Sigmoid colon (tissue), 7 donors: Measurements from ENCODE around the gene HSD3B1. TPM values are rescaled to one million over a fixed set of nuclear protein-coding genes. Genes with fewer than 3 reads are reported as not detected.

Experiments used
- DNase-seq: peaks from one replicate; pipeline ENCODE4 v3.0.0-alpha.2; 2019
- H3K27ac ChIP-seq, 4 donors: fragments of 200-600 bp; sonication (generic); one replicate each; pipeline ENCODE4 v1.5.1; 2016 to 2019; ENCODE audit warnings: mild to moderate bottlenecking in 1 of 4
- H3K27me3 ChIP-seq, 3 donors: fragments of 200-600 bp; sonication (generic); one replicate each; pipeline ENCODE4 v1.5.1; 2019; ENCODE audit warnings: mild to moderate bottlenecking in 1 of 3
- H3K36me3 ChIP-seq, 4 donors: fragments of 200-600 bp; sonication (generic); one replicate each; pipeline ENCODE4 v1.5.1; 2016 to 2019
- H3K4me1 ChIP-seq, 4 donors: fragments of 200-600 bp; sonication (generic); one replicate each; pipeline ENCODE4 v1.5.1; 2017 to 2019
- H3K4me3 ChIP-seq, 4 donors: fragments of 200-600 bp; sonication (generic); one replicate each; pipeline ENCODE4 v1.5.1; 2017 to 2019; ENCODE audit warnings: mild to moderate bottlenecking in 2 of 4, moderate library complexity in 1 of 4
- H3K9me3 ChIP-seq, 4 donors: fragments of 200-600 bp in 3 of 4; sonication (generic) in 3 of 4; one replicate each; pipeline versions ENCODE4 v1.5.1 to v1.6.1; 2013 to 2019
- EP300 ChIP-seq, 4 donors: sonication (generic); formaldehyde crosslinking; IDR thresholded peaks; one replicate each; pipeline ENCODE4 v1.6.1; 2017; ENCODE audit warnings: antibody characterized with exemption in 4 of 4
- POLR2A ChIP-seq, 2 donors: fragments of 450-650 bp; IDR thresholded peaks; one replicate each; pipeline ENCODE4 v1.6.1; 2016; ENCODE audit warnings: antibody characterized with exemption in 2 of 2, mild to moderate bottlenecking in 2 of 2, moderate library complexity in 2 of 2
- POLR2AphosphoS5 ChIP-seq, 4 donors: sonication (generic); formaldehyde crosslinking; IDR thresholded peaks; one replicate each; pipeline ENCODE4 v1.6.1; 2017; ENCODE audit warnings: antibody characterized with exemption in 4 of 4
- WGBS, 2 donors: extraction: QIAGEN DNeasy Blood & Tissue Kit; methylation state at CpG; one replicate each; pipeline ENCODE4 v1.1.7; 2013; 5-methylcytosine and 5-hydroxymethylcytosine counted together
- intact Hi-C: fragments of 100-400 bp; cut with DNase I; formaldehyde crosslinking; loops from one replicate; pipeline ENCODE4 v1.15.1; 2023
- polyA plus RNA-seq, 3 donors: library from polyadenylated mRNA; stranded (reverse); fragments of 200-250 nt; gene quantifications; one replicate each; pipeline ENCODE4 v1.2.3, GENCODE V29; 2013
- total RNA-seq, 4 donors: library from RNA; depleted of rRNA; stranded (reverse); fragments of >200 nt; gene quantifications; one replicate each; pipeline ENCODE4 v1.1.0, GENCODE V29; 2016
- TF ChIP-seq, protein P1 (sequence below), 4 experiments: fragments of 450-650 bp in 3 of 4; fragments of 200-600 bp in 1 of 4; IDR thresholded peaks; one replicate each; pipeline ENCODE4 v1.5.1; 2016 to 2019; ENCODE audit warnings: antibody characterized with exemption in 4 of 4, mild to moderate bottlenecking in 3 of 4, moderate library complexity in 2 of 4
- donor health status: healthy with polysubstance abuse.
- donor health status: Bipolar disorder and iron deficiency.
- donor health status: healthy.

HSD3B1 gene
- total and polyA plus RNA-seq, 7 donors, result 0.06 TPM; not detected in 6

DNA sequence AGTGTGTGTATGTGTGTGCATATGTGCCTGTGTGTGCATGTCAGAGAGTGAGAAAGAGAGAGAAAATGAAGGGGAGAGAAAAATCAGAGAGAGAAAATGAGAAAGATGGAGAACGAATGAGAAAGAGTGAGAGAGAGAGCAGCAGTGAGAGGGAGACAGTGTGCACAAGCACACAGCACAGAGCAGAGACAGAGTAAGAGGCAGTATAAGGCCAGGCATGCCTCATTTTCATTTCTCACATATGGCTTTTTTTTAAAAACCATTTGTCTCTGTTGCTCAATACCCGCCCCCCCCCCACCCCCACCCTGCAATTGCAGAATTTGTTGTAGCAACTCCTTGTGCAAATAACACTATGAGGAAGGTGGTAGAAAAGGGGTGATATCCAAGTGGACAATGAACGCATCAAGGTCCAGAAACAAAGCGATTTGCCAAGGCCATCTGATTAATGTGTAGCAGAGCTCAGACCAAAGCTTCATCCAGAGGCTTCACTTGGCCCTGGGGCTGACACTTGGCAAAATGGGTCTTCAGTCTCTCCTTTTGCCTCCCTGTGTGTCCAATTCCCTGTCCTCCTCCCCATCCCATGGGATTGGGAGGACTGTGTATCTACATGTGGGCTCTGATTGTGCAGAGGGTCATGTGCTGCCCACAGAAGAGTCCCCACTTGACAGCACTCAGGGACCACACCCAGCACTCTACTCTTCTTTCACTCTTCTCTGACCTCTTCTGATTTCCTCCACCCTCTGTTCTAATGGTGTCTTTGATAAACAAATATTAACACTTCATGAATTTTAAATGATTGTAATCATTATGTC lies 38.9 kb upstream of the HSD3B1 start:
- intact Hi-C loops, result no loop called here
- Histone ChIP-seq H3K27ac (no peak overlapping the region), H3K4me1 (no peaks in the 10 kb centered on the region), H3K4me3 (no peak overlapping the region), H3K27me3 (no peaks in the 10 kb centered on the region), H3K9me3 (no peaks in the 10 kb centered on the region), H3K36me3 (no peaks in the 10 kb centered on the region)
- no peak for DNase-seq
- TF ChIP-seq, protein P1, sequence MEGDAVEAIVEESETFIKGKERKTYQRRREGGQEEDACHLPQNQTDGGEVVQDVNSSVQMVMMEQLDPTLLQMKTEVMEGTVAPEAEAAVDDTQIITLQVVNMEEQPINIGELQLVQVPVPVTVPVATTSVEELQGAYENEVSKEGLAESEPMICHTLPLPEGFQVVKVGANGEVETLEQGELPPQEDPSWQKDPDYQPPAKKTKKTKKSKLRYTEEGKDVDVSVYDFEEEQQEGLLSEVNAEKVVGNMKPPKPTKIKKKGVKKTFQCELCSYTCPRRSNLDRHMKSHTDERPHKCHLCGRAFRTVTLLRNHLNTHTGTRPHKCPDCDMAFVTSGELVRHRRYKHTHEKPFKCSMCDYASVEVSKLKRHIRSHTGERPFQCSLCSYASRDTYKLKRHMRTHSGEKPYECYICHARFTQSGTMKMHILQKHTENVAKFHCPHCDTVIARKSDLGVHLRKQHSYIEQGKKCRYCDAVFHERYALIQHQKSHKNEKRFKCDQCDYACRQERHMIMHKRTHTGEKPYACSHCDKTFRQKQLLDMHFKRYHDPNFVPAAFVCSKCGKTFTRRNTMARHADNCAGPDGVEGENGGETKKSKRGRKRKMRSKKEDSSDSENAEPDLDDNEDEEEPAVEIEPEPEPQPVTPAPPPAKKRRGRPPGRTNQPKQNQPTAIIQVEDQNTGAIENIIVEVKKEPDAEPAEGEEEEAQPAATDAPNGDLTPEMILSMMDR (IDR thresholded peaks at IDR 0.05), result no peak
- TF ChIP-seq POLR2AphosphoS5 (IDR thresholded peaks at IDR 0.05) (no peak), POLR2A (IDR thresholded peaks at IDR 0.05) (no peak), EP300 (IDR thresholded peaks at IDR 0.05) (no peak)
- 7 to 47% methylated on average over 4 of the region's 4 CpGs for WGBS, 2 donors

DNA sequence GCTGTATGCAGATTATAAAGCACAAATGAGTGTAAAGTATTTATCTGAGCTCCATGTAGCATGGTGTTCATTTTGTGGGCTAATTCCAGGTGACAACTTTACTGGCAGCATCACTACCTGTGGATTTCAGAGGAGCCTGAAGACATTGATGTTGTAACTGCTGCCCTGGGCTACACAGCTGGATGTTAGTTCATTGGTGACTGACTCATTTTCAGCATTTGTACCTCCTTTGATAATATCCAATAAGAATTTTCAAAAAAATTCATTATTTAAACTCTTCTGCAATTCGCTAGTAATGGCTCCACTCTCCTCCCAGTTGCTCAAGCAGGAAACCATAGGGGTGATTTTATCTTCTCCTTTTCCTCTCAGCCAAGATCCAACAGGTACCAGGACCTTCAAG lies 37.3 kb upstream of the HSD3B1 start:
- intact Hi-C loops, result no loop called here
- WGBS, 2 donors, result 83 to 90% methylated on average over 1 of the region's 1 CpG
- Histone ChIP-seq H3K27ac (no peak overlapping the region), H3K9me3 (no peaks in the 10 kb centered on the region), H3K4me3 (no peak overlapping the region), H3K36me3 (no peaks in the 10 kb centered on the region), H3K4me1 (no peaks in the 10 kb centered on the region), H3K27me3 (no peaks in the 10 kb centered on the region)
- TF ChIP-seq EP300 (IDR thresholded peaks at IDR 0.05) (no peak), POLR2AphosphoS5 (IDR thresholded peaks at IDR 0.05) (no peak), POLR2A (IDR thresholded peaks at IDR 0.05) (no peak)
- TF ChIP-seq, protein P1 (IDR thresholded peaks at IDR 0.05), result no peak
- DNase-seq, result no peak

DNA sequence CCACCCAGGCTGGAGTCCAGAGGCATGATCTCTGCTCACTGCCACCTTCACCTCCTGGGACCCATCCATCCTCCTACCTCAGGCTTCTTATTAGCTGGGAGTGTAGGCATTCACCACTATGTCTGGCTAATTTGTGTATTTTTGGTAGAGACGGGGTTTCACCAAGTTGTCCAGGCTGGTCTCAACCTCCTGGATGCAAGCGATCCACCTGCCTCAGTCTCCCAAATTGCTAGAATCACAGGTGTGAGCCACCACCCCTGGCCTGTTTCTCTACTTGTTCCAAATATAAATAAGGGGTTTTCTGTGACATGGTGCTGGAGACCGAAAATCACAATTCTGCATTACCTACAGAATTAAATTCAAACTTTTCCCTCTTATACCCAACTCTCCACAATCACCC lies 36.6 kb upstream of the HSD3B1 start:
- TF ChIP-seq POLR2A (IDR thresholded peaks at IDR 0.05) (no peak), EP300 (IDR thresholded peaks at IDR 0.05) (no peak), POLR2AphosphoS5 (IDR thresholded peaks at IDR 0.05) (no peak)
- TF ChIP-seq, protein P1 (IDR thresholded peaks at IDR 0.05), result no peak
- H3K4me1 ChIP-seq, result no peaks in the 10 kb centered on the region
- H3K27ac ChIP-seq, result no peak overlapping the region
- no peak overlapping the region for H3K4me3 ChIP-seq
- WGBS, 2 donors, result 92 to 95% methylated on average over 3 of the region's 3 CpGs
- no peaks in the 10 kb centered on the region for H3K36me3 ChIP-seq
- no peaks in the 10 kb centered on the region for H3K9me3 ChIP-seq
- intact Hi-C loops, result no loop called here
- no peak for DNase-seq
- H3K27me3 ChIP-seq, result no peaks in the 10 kb centered on the region

DNA sequence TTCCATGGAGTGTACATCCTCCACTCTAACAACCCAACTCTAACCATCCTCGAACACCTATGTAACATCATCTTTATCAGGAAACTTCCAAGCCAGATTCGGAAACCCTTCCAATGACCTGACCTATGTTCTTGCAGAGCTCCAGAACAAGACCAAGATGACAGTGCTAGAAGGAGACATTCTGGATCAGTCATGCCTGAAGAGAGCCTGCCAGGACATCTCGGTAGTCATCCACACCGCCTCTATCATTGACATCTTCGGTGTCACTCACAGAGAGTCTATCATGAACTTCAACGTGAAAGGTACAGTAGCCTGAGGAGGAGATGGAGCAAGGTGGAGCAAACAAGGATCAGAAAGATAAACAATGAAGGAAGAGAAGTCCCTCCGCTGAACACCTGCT lies 36.1 kb upstream of the HSD3B1 start:
- H3K27ac ChIP-seq, result no peak overlapping the region
- intact Hi-C loops, result no loop called here
- 89% methylated on average over 7 of the region's 7 CpGs for WGBS, 2 donors
- H3K4me1 ChIP-seq, result no peaks in the 10 kb centered on the region
- H3K4me3 ChIP-seq, result no peak overlapping the region
- no peaks in the 10 kb centered on the region for H3K27me3 ChIP-seq
- no peaks in the 10 kb centered on the region for H3K9me3 ChIP-seq
- TF ChIP-seq POLR2AphosphoS5 (IDR thresholded peaks at IDR 0.05) (no peak), EP300 (IDR thresholded peaks at IDR 0.05) (no peak), POLR2A (IDR thresholded peaks at IDR 0.05) (no peak)
- TF ChIP-seq, protein P1 (IDR thresholded peaks at IDR 0.05), result no peak
- H3K36me3 ChIP-seq, result no peaks in the 10 kb centered on the region
- DNase-seq, result no peak

DNA sequence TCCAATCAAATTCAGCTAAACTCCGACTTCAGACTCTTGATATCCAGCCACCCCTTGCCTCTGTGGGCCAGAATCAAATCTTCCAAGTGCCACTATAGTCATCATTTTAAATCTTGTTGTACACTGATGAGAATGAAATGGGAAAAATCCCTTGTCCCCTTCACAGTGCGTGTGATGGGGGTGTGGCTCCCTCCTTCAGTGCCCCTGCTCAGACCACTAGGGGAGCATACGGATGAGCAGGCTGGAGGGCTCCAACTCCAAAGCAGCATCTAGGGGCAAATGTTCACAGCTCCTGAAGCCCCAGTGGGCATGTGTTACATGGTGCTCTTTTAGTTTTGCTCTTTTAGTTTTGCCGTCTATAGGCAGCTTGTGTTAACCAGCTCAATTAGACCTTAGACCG lies 35.4 kb upstream of the HSD3B1 start:
- no peaks in the 10 kb centered on the region for H3K4me1 ChIP-seq
- no peaks in the 10 kb centered on the region for H3K27me3 ChIP-seq
- DNase-seq, result no peak
- intact Hi-C loops, result no loop called here
- no peaks in the 10 kb centered on the region for H3K9me3 ChIP-seq
- H3K4me3 ChIP-seq, result no peak overlapping the region
- TF ChIP-seq, protein P1 (IDR thresholded peaks at IDR 0.05), result no peak
- no peak for TF ChIP-seq POLR2A (IDR thresholded peaks at IDR 0.05)
- TF ChIP-seq EP300 (IDR thresholded peaks at IDR 0.05), result no peak
- no peak for TF ChIP-seq POLR2AphosphoS5 (IDR thresholded peaks at IDR 0.05)
- 90 to 94% methylated on average over 5 of the region's 5 CpGs for WGBS, 2 donors
- no peak overlapping the region for H3K27ac ChIP-seq
- no peaks in the 10 kb centered on the region for H3K36me3 ChIP-seq
